Tibial nerve (tissue), 4 donors: ENCODE measurements around the gene CCDC14. TPM values are rescaled to one million over a fixed set of nuclear protein-coding genes. Genes with fewer than 3 reads are reported as not detected.
"Not testable (repeated sequence)": the region's sequence is repeated elsewhere in the genome, so short reads cannot be mapped to it uniquely, and the experiment has no call there.

Source experiments
- DNase-seq, 2 donors: peaks; one replicate each; pipeline ENCODE4 v3.0.0-alpha.2; 2019; ENCODE audit warnings: low spot score in 2 of 2
- H3K27ac ChIP-seq, 4 donors: fragments of 200-600 bp; sonication (generic) in 3 of 4; one replicate each; pipeline ENCODE4 v1.5.1; 2017 to 2019; ENCODE audit warnings: mild to moderate bottlenecking in 1 of 4
- H3K27me3 ChIP-seq, 2 donors: fragments of 200-600 bp; sonication (generic) in 1 of 2; one replicate each; pipeline versions ENCODE4 v1.5.1 to v1.6.0; 2017 to 2019
- H3K36me3 ChIP-seq, 3 donors: fragments of 200-600 bp; sonication (generic); one replicate each; pipeline ENCODE4 v1.5.1; 2018 to 2019
- H3K4me1 ChIP-seq, 4 donors: fragments of 200-600 bp; sonication (generic) in 3 of 4; one replicate each; pipeline ENCODE4 v1.5.1; 2017 to 2019
- H3K4me3 ChIP-seq, 4 donors: fragments of 200-600 bp; sonication (generic) in 3 of 4; one replicate each; pipeline ENCODE4 v1.5.1; 2017 to 2019; ENCODE audit warnings: mild to moderate bottlenecking in 1 of 4, moderate library complexity in 1 of 4
- H3K9me3 ChIP-seq, 4 donors: fragments of 200-600 bp; sonication (generic) in 3 of 4; one replicate each; pipeline ENCODE4 v1.5.1; 2017 to 2019
- CTCF ChIP-seq, 5 experiments: fragments of 200-600 bp in 3 of 5; fragments of 450-650 bp in 2 of 5; sonication (generic) in 3 of 5; IDR thresholded peaks; one replicate each; pipeline ENCODE4 v1.5.1; 2016 to 2019; ENCODE audit warnings: antibody characterized with exemption in 5 of 5, mild to moderate bottlenecking in 3 of 5, moderate library complexity in 2 of 5
- EP300 ChIP-seq, 2 donors: sonication (generic); formaldehyde crosslinking; IDR thresholded peaks; one replicate each; pipeline ENCODE4 v1.6.1; 2017; ENCODE audit warnings: antibody characterized with exemption in 2 of 2, mild to moderate bottlenecking in 1 of 2
- POLR2A ChIP-seq, 2 donors: fragments of 450-650 bp; IDR thresholded peaks; one replicate each; pipeline ENCODE4 v1.6.1; 2017; ENCODE audit warnings: antibody characterized with exemption in 2 of 2, mild to moderate bottlenecking in 2 of 2, moderate library complexity in 2 of 2
- WGBS, 2 donors: methylation state at CpG; one replicate each; pipeline ENCODE4 v1.1.5; 2018; 5-methylcytosine and 5-hydroxymethylcytosine counted together
- total RNA-seq, 4 donors: library from RNA; depleted of rRNA; stranded (reverse); fragments of >200 nt; gene quantifications; one replicate each; pipeline ENCODE4 v1.1.0, GENCODE V29; 2016

Gene CCDC14
- total RNA-seq, 4 donors from 2014 or later, result 31.5 to 41.8 (median 39.9) TPM

GRCh38 chr3:123993818-123994217 is 32.8 kb upstream of the CCDC14 start:
- TF ChIP-seq CTCF (IDR thresholded peaks at IDR 0.05) (no peak), POLR2A (IDR thresholded peaks at IDR 0.05) (no peak), EP300 (IDR thresholded peaks at IDR 0.05) (no peak)
- DNase-seq, result no peak
- H3K9me3 ChIP-seq, result peaks cover 0 to 12% (median 0%) of the 10 kb centered on the region in 4 donors
- peaks cover 0 to 10% of the 10 kb centered on the region in 2 donors for H3K27me3 ChIP-seq
- H3K27ac ChIP-seq, result no peak overlapping the region
- no peaks in the 10 kb centered on the region for H3K36me3 ChIP-seq
- H3K4me1 ChIP-seq, result no peaks in the 10 kb centered on the region
- H3K4me3 ChIP-seq, result no peak overlapping the region
- 55 to 78% methylated on average over 1 of the region's 1 CpG for WGBS, 2 donors

- not testable (repeated sequence) for H3K27ac ChIP-seq, H3K4me1 ChIP-seq, DNase-seq, H3K9me3 ChIP-seq, H3K36me3 ChIP-seq, H3K4me3 ChIP-seq
- peaks cover 0 to 13% of the 10 kb centered on the region in 2 donors for H3K27me3 ChIP-seq
- 7% methylated on average over 6 to 7 of the region's 49 CpGs for WGBS, 2 donors
Measured at GRCh38 chr3:123991730-123992588, 30.9 kb upstream of the CCDC14 start, which contains the start of gene ROPN1. TSS of gene ROPN1 (minus strand) at chr3:123992124. CDS start at chr3:123980481, 11,643 bp downstream.

GRCh38 chr3:123986427-123986826 is 25.4 kb upstream of the CCDC14 start:
- no peaks in the 10 kb centered on the region for H3K4me1 ChIP-seq

GRCh38 chr3:123984957-123985356 is 23.9 kb upstream of the CCDC14 start:
- Histone ChIP-seq H3K27ac (no peak overlapping the region), H3K27me3 (peaks cover 0 to 21% of the 10 kb centered on the region in 2 donors), H3K36me3 (no peaks in the 10 kb centered on the region), H3K4me1 (peaks cover 0 to 6% (median 0%) of the 10 kb centered on the region in 4 donors), H3K4me3 (no peak overlapping the region), H3K9me3 (no peaks in the 10 kb centered on the region)
- TF ChIP-seq POLR2A (IDR thresholded peaks at IDR 0.05) (no peak), EP300 (IDR thresholded peaks at IDR 0.05) (no peak), CTCF (IDR thresholded peaks at IDR 0.05) (no peak)
- WGBS, 2 donors, result 73 to 87% methylated on average over 3 of the region's 3 CpGs
- DNase-seq, result no peak

More at GRCh38 chr3:123986427-123986826, 25.4 kb upstream of the CCDC14 start:
- no peak for DNase-seq
- 73 to 76% methylated on average over 3 of the region's 3 CpGs for WGBS, 2 donors
- Histone ChIP-seq H3K4me3 (no peak overlapping the region), H3K36me3 (no peaks in the 10 kb centered on the region), H3K27ac (no peak overlapping the region), H3K9me3 (no peaks in the 10 kb centered on the region), H3K27me3 (peaks cover 0 to 26% of the 10 kb centered on the region in 2 donors)
- TF ChIP-seq POLR2A (IDR thresholded peaks at IDR 0.05) (no peak), EP300 (IDR thresholded peaks at IDR 0.05) (no peak), CTCF (IDR thresholded peaks at IDR 0.05) (no peak)

- TF ChIP-seq EP300 (IDR thresholded peaks at IDR 0.05), result no peak
- TF ChIP-seq POLR2A (IDR thresholded peaks at IDR 0.05), result no peak
- no peak for TF ChIP-seq CTCF (IDR thresholded peaks at IDR 0.05)
Measured at GRCh38 chr3:123984350-123984749, 23.3 kb upstream of the CCDC14 start.

GRCh38 chr3:123981317-123981716 is 20.3 kb upstream of the CCDC14 start:
- DNase-seq, H3K4me3 ChIP-seq, H3K36me3 ChIP-seq, H3K4me1 ChIP-seq, H3K27ac ChIP-seq, H3K9me3 ChIP-seq: not testable (repeated sequence)
- peaks cover 0 to 15% of the 10 kb centered on the region in 2 donors for H3K27me3 ChIP-seq
- WGBS, 2 donors, result 83 to 93% methylated on average over 4 of the region's 4 CpGs

More at GRCh38 chr3:123984350-123984749, 23.3 kb upstream of the CCDC14 start:
- H3K36me3 ChIP-seq, result no peaks in the 10 kb centered on the region
- peaks cover 0 to 21% of the 10 kb centered on the region in 2 donors for H3K27me3 ChIP-seq
- 89 to 97% methylated on average over 1 of the region's 1 CpG for WGBS, 2 donors
- H3K27ac ChIP-seq, result no peak overlapping the region
- H3K4me3 ChIP-seq, result no peak overlapping the region
- DNase-seq, result no peak
- H3K9me3 ChIP-seq, result no peaks in the 10 kb centered on the region
- peaks cover 0 to 9% (median 0%) of the 10 kb centered on the region in 4 donors for H3K4me1 ChIP-seq
